PFSK-1 (cell line): ENCODE measurements around the gene CDCA8.

Source experiments
- POLR2AphosphoS5 ChIP-seq: IDR thresholded peaks from 2 replicates; pipeline ENCODE4 v1.6.1; 2012; ENCODE audit warnings: low read depth, mild to moderate bottlenecking, control low read depth, low read length, moderate library complexity
- SIN3A ChIP-seq: IDR thresholded peaks from 2 replicates; pipeline ENCODE4 v1.6.1; 2012; ENCODE audit warnings: mild to moderate bottlenecking, low read length, moderate library complexity, borderline replicate concordance; ENCODE audit not compliant: insufficient read depth
- TAF1 ChIP-seq: IDR thresholded peaks from 2 replicates; pipeline ENCODE4 v1.6.1; 2012; ENCODE audit warnings: low read length, control low read depth, borderline replicate concordance; ENCODE audit not compliant: insufficient read depth
- TF ChIP-seq, protein P1 (sequence below), 2 experiments: IDR thresholded peaks; 2 replicates each; pipeline versions ENCODE4 v1.6.1 to v1.8.0; 2011 to 2012; ENCODE audit warnings: low read depth in 2 of 2, low read length in 2 of 2, control low read depth in 1 of 2, inconsistent platforms in 1 of 2, mild to moderate bottlenecking in 1 of 2, moderate library complexity in 1 of 2; ENCODE audit not compliant: insufficient read depth in 1 of 2

GRCh38 chr1:37657620-37658412, 34.5 kb upstream of the CDCA8 start:
- no peak for TF ChIP-seq TAF1
- TF ChIP-seq POLR2AphosphoS5, result no peak
- TF ChIP-seq, protein P1, sequence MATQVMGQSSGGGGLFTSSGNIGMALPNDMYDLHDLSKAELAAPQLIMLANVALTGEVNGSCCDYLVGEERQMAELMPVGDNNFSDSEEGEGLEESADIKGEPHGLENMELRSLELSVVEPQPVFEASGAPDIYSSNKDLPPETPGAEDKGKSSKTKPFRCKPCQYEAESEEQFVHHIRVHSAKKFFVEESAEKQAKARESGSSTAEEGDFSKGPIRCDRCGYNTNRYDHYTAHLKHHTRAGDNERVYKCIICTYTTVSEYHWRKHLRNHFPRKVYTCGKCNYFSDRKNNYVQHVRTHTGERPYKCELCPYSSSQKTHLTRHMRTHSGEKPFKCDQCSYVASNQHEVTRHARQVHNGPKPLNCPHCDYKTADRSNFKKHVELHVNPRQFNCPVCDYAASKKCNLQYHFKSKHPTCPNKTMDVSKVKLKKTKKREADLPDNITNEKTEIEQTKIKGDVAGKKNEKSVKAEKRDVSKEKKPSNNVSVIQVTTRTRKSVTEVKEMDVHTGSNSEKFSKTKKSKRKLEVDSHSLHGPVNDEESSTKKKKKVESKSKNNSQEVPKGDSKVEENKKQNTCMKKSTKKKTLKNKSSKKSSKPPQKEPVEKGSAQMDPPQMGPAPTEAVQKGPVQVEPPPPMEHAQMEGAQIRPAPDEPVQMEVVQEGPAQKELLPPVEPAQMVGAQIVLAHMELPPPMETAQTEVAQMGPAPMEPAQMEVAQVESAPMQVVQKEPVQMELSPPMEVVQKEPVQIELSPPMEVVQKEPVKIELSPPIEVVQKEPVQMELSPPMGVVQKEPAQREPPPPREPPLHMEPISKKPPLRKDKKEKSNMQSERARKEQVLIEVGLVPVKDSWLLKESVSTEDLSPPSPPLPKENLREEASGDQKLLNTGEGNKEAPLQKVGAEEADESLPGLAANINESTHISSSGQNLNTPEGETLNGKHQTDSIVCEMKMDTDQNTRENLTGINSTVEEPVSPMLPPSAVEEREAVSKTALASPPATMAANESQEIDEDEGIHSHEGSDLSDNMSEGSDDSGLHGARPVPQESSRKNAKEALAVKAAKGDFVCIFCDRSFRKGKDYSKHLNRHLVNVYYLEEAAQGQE (IDR thresholded peaks at IDR 0.05; ENCODE audit: insufficient read depth in 1 of 2, low read depth in 2 of 2, low read length in 2 of 2), result no peak
- TF ChIP-seq SIN3A, result no peak
